Endothelial cell of umbilical vein (primary cell): Measurements from ENCODE around the gene MYOCD. TPM values are rescaled to one million over a fixed set of nuclear protein-coding genes. Genes with fewer than 3 reads are reported as not detected.

ENCODE experiments used
- BruUV-seq: library from RNA; stranded (reverse); fragments of 400-500 nt; replicated peaks from 2 replicates; lab custom pipeline; 2021; lab: Mats Ljungman, UMichigan
- CTCF ChIA-PET: fragments of 300-600, 350-600 bp; sonication (Branson Sonifier 250); formaldehyde crosslinking; loops from one replicate; lab custom pipeline; 2021; ENCODE audit warnings: antibody characterized with exemption, inconsistent platforms; lab: Charles Lee
- POLR2A ChIA-PET: fragments of 300-600, 350-600 bp; sonication (Branson Sonifier 250); formaldehyde crosslinking; loops from one replicate; lab custom pipeline; 2021; ENCODE audit warnings: antibody characterized with exemption, inconsistent platforms; lab: Charles Lee
- DNase-seq: peaks from one replicate; pipeline ENCODE4 v3.0.0-alpha.2; 2011; ENCODE audit warnings: low read depth, low spot score
- FAIRE-seq: peaks from 2 replicates; lab custom pipeline; 2011; peaks lifted over from hg19 to GRCh38; lab: Jason Lieb, UNC
- H2AFZ ChIP-seq: 2 replicates; pipeline ENCODE4 v1.6.0; 2012; ENCODE audit warnings: low read depth, low read length, control low read depth, inconsistent platforms
- H3K27ac ChIP-seq: 2 replicates; pipeline ENCODE4 v1.5.1; 2011; ENCODE audit warnings: low read depth, mild to moderate bottlenecking, control low read depth, low read length, moderate library complexity; ENCODE audit not compliant: insufficient read depth
- H3K27me3 ChIP-seq, 2 experiments: 2 replicates each; pipeline versions ENCODE4 v1.6.0 to v1.6.1; 2011; ENCODE audit warnings: low read length in 2 of 2, mixed read lengths in 1 of 2; ENCODE audit not compliant: control insufficient read depth in 2 of 2, insufficient read depth in 2 of 2
- H3K36me3 ChIP-seq, 2 experiments: 2 replicates in 1 of 2; 3 replicates in 1 of 2; pipeline ENCODE4 v1.5.1; 2011; ENCODE audit warnings: low read length in 2 of 2, mild to moderate bottlenecking in 1 of 2, moderate library complexity in 1 of 2; ENCODE audit not compliant: control insufficient read depth in 2 of 2, insufficient read depth in 2 of 2; ENCODE audit errors: extremely low read depth in 1 of 2
- H3K4me1 ChIP-seq: 3 replicates; pipeline ENCODE4 v1.5.1; 2011; ENCODE audit warnings: mild to moderate bottlenecking, low read length; ENCODE audit not compliant: control insufficient read depth, insufficient read depth; ENCODE audit errors: extremely low read depth
- H3K4me2 ChIP-seq: 2 replicates; pipeline ENCODE4 v1.6.1; 2011; ENCODE audit warnings: low read length, control low read depth, mixed read lengths; ENCODE audit not compliant: insufficient read depth
- H3K4me3 ChIP-seq, 3 experiments: fragments of 200-600 bp in 1 of 3; sonication (generic), shearing (Covaris generic) in 1 of 3; replicated peaks in 1 of 3; 2 replicates each; pipeline ENCODE4 v1.5.1; 2011 to 2016; ENCODE audit warnings: control low read depth in 3 of 3, low read length in 3 of 3, mild to moderate bottlenecking in 2 of 3, inconsistent platforms in 1 of 3, low read depth in 1 of 3, moderate library complexity in 1 of 3; ENCODE audit not compliant: insufficient read depth in 1 of 3
- H3K79me2 ChIP-seq: 2 replicates; pipeline ENCODE4 v1.6.0; 2012; ENCODE audit warnings: low read length, inconsistent platforms; ENCODE audit not compliant: control insufficient read depth, insufficient read depth
- H3K9ac ChIP-seq: replicated peaks from 2 replicates; pipeline ENCODE3; 2011; ENCODE audit warnings: low read length, control low read depth; ENCODE audit not compliant: insufficient read depth; ENCODE audit errors: extremely low read depth
- H3K9me1 ChIP-seq: replicated peaks from 3 replicates; pipeline ENCODE4 v1.6.0; 2011; ENCODE audit warnings: mild to moderate bottlenecking, low read length; ENCODE audit not compliant: control insufficient read depth, insufficient read depth; ENCODE audit errors: extremely low read depth
- H3K9me3 ChIP-seq: replicated peaks from 2 replicates; pipeline ENCODE4 v1.5.1; 2012; ENCODE audit warnings: low read length, inconsistent platforms; ENCODE audit not compliant: control insufficient read depth, insufficient read depth
- H4K20me1 ChIP-seq: replicated peaks from 2 replicates; pipeline ENCODE3; 2011; ENCODE audit warnings: mild to moderate bottlenecking, low read length; ENCODE audit not compliant: control insufficient read depth, insufficient read depth; ENCODE audit errors: extremely low read depth
- EZH2 ChIP-seq: IDR thresholded peaks from 2 replicates; pipeline ENCODE4 v1.6.1; 2012; ENCODE audit warnings: borderline replicate concordance, low read depth, mild to moderate bottlenecking, moderate library complexity, low read length, inconsistent platforms; ENCODE audit not compliant: severe bottlenecking
- FOS ChIP-seq: IDR thresholded peaks from 2 replicates; pipeline ENCODE4 v1.6.1; 2011; ENCODE audit warnings: mild to moderate bottlenecking, low read length, moderate library complexity, borderline replicate concordance; ENCODE audit not compliant: insufficient read depth
- GATA2 ChIP-seq: IDR thresholded peaks from 2 replicates; pipeline ENCODE4 v1.7.0; 2011; ENCODE audit warnings: low read depth, mild to moderate bottlenecking, moderate library complexity, mixed read lengths, low read length; ENCODE audit not compliant: insufficient read length, insufficient read depth
- JUN ChIP-seq: IDR thresholded peaks from 2 replicates; pipeline ENCODE4 v1.6.1; 2011; ENCODE audit warnings: borderline replicate concordance, low read depth; ENCODE audit not compliant: insufficient read length, insufficient read depth
- MYC ChIP-seq: IDR thresholded peaks from one replicate; pipeline ENCODE4 v1.6.1; 2011; ENCODE audit warnings: mild to moderate bottlenecking, low read depth, low read length
- POLR2A ChIP-seq: IDR thresholded peaks from 2 replicates; pipeline ENCODE4 v1.6.1; 2012; ENCODE audit warnings: low read depth, mild to moderate bottlenecking, control low read depth, low read length
- POLR2AphosphoS5 ChIP-seq: IDR thresholded peaks from 2 replicates; pipeline ENCODE4 v1.6.1; 2012; ENCODE audit warnings: low read depth, mild to moderate bottlenecking, control low read depth, low read length, moderate library complexity; ENCODE audit not compliant: insufficient read depth
- dilution Hi-C: fragments of 300-500 bp; cut with MboI; formaldehyde crosslinking; loops from one replicate; pipeline ENCODE4 v1.15.0; 2019; ENCODE audit warnings: low sequenced_read_pairs; ENCODE audit not compliant: extremely low pct_ligation_motif_present
- intact Hi-C: fragments of 100-400 bp; cut with micrococcal nuclease; formaldehyde crosslinking; loops from one replicate; pipeline ENCODE4 v1.10.0; 2022
- polyA plus RNA-seq, 4 experiments: library from polyadenylated mRNA; depleted of rRNA in 3 of 4; stranded (reverse) in 3 of 4; unstranded in 1 of 4; fragments of >200 nt; gene quantifications; 2 replicates each; pipeline versions ENCODE4 v1.2.1 to v1.2.3, GENCODE V29; 2011 to 2012; ENCODE audit warnings: missing spikeins in 1 of 4
- total RNA-seq: library from RNA; stranded (reverse); gene quantifications from 2 replicates; pipeline ENCODE4 v1.2.3, GENCODE V29; 2021
- TF ChIP-seq, protein P1 (sequence below): IDR thresholded peaks from 2 replicates; pipeline ENCODE4 v1.6.1; 2011; ENCODE audit not compliant: insufficient read depth, insufficient read length
- TF ChIP-seq, protein P2 (sequence below), 2 donors: IDR thresholded peaks; 1 replicate in 1 of 2; 2 replicates in 1 of 2; pipeline ENCODE4 v1.5.1; 2011; ENCODE audit warnings: low read length in 2 of 2, mild to moderate bottlenecking in 2 of 2, moderate library complexity in 2 of 2, control low read depth in 1 of 2, inconsistent platforms in 1 of 2, low read depth in 1 of 2; ENCODE audit not compliant: insufficient read depth in 1 of 2; ENCODE audit errors: extremely low read depth in 1 of 2

The MYOCD gene
- total and polyA plus RNA-seq, 2 donors (not counting 3 experiments of a cell fraction or from before 2014, with no cell fraction given), result not detected

DNA sequence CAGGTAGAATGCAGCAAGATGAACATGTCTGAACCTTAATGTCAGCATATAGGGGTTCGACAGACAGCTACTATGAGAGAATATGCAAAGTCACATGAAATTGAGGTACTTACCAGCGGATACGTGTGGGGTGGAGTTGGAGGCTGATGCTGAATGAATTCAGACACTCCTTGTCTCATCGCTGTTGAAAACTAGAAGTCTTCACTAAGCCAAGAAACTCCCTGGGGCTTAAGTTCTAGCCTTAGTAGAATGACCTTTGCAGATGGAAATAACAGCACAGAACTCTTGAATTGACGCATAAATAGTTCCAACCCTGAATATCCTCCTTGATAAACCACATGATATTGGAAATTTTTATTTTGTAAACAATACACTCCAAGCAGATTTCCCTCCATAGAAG is 32.9 kb upstream of the MYOCD start:
- Histone ChIP-seq H4K20me1 (no peaks in the 10 kb centered on the region), H3K27ac (no peak overlapping the region), H3K79me2 (no peaks in the 10 kb centered on the region), H2AFZ (no peak overlapping the region), H3K36me3 (no peaks in the 10 kb centered on the region), H3K27me3 (no peaks in the 10 kb centered on the region), H3K4me3 (no peak overlapping the region), H3K9ac (no peak overlapping the region), H3K9me1 (no peaks in the 10 kb centered on the region), H3K9me3 (no peaks in the 10 kb centered on the region), H3K4me2 (no peak overlapping the region), H3K4me1 (no peaks in the 10 kb centered on the region)
- DNase-seq, result no peak
- dilution Hi-C loops (no loop called here), intact Hi-C loops (no loop called here)
- FAIRE-seq, result no peak
- ChIA-PET CTCF (no interaction called here), POLR2A (no interaction called here)
- no peak for TF ChIP-seq POLR2A
- TF ChIP-seq EZH2, result no peak
- TF ChIP-seq, protein P1, sequence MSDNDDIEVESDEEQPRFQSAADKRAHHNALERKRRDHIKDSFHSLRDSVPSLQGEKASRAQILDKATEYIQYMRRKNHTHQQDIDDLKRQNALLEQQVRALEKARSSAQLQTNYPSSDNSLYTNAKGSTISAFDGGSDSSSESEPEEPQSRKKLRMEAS, result no peak
- no peak for TF ChIP-seq JUN
- no peak for TF ChIP-seq POLR2AphosphoS5
- TF ChIP-seq, protein P2, sequence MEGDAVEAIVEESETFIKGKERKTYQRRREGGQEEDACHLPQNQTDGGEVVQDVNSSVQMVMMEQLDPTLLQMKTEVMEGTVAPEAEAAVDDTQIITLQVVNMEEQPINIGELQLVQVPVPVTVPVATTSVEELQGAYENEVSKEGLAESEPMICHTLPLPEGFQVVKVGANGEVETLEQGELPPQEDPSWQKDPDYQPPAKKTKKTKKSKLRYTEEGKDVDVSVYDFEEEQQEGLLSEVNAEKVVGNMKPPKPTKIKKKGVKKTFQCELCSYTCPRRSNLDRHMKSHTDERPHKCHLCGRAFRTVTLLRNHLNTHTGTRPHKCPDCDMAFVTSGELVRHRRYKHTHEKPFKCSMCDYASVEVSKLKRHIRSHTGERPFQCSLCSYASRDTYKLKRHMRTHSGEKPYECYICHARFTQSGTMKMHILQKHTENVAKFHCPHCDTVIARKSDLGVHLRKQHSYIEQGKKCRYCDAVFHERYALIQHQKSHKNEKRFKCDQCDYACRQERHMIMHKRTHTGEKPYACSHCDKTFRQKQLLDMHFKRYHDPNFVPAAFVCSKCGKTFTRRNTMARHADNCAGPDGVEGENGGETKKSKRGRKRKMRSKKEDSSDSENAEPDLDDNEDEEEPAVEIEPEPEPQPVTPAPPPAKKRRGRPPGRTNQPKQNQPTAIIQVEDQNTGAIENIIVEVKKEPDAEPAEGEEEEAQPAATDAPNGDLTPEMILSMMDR (IDR thresholded peaks at IDR 0.05; ENCODE audit: extremely low read depth in 1 of 2, insufficient read depth in 1 of 2, low read depth in 1 of 2, low read length in 2 of 2), result no peak
- TF ChIP-seq FOS, result no peak
- no peak for TF ChIP-seq MYC
- no peak for TF ChIP-seq GATA2
- no TSS peak for BruUV-seq
